Gastroesophageal sphincter (tissue), 4 donors: Measurements from ENCODE around the gene RAB18. TPM values are rescaled to one million over a fixed set of nuclear protein-coding genes. Genes with fewer than 3 reads are reported as not detected.

ENCODE experiments used
- ATAC-seq: fragments of 150-250 bp; one replicate; pipeline ENCODE4 v1.9.1; 2016; ENCODE audit warnings: mild to moderate bottlenecking, moderate library complexity
- H3K27ac ChIP-seq, 4 donors: fragments of 200-600 bp; sonication (generic) in 3 of 4; 1 replicate in 3 of 4; 2 replicates in 1 of 4; pipeline ENCODE4 v1.5.1; 2016 to 2019
- H3K27me3 ChIP-seq: fragments of 200-600 bp; sonication (generic); one replicate; pipeline ENCODE4 v1.5.1; 2019
- H3K36me3 ChIP-seq, 2 donors: fragments of 200-600 bp; sonication (generic); one replicate each; pipeline ENCODE4 v1.5.1; 2019; ENCODE audit warnings: control low read depth in 1 of 2
- H3K4me1 ChIP-seq, 3 donors: fragments of 200-600 bp; sonication (generic); 1 replicate in 2 of 3; 2 replicates in 1 of 3; pipeline ENCODE4 v1.5.1; 2016 to 2019; ENCODE audit warnings: control low read depth in 2 of 3
- H3K4me3 ChIP-seq, 2 donors: fragments of 200-600 bp; sonication (generic); one replicate each; pipeline ENCODE4 v1.5.1; 2019; ENCODE audit warnings: mild to moderate bottlenecking in 1 of 2, moderate library complexity in 1 of 2
- H3K9me3 ChIP-seq, 3 donors: fragments of 200-600 bp; sonication (generic); one replicate each; pipeline ENCODE4 v1.5.1; 2017 to 2019; ENCODE audit warnings: control low read depth in 2 of 3
- CTCF ChIP-seq, 4 experiments: fragments of 200-600 bp in 2 of 4; fragments of 450-650 bp in 2 of 4; sonication (generic) in 1 of 4; IDR thresholded peaks; one replicate each; pipeline ENCODE4 v1.5.1; 2017 to 2019; ENCODE audit warnings: antibody characterized with exemption in 4 of 4, mild to moderate bottlenecking in 2 of 4, moderate library complexity in 2 of 4
- EP300 ChIP-seq: sonication (generic); formaldehyde crosslinking; IDR thresholded peaks from one replicate; pipeline ENCODE4 v1.6.1; 2017; ENCODE audit warnings: antibody characterized with exemption, mild to moderate bottlenecking
- POLR2A ChIP-seq, 2 donors: fragments of 450-650 bp; IDR thresholded peaks; one replicate each; pipeline ENCODE4 v1.6.1; 2017; ENCODE audit warnings: antibody characterized with exemption in 2 of 2, mild to moderate bottlenecking in 2 of 2, moderate library complexity in 1 of 2
- POLR2AphosphoS5 ChIP-seq: sonication (generic); formaldehyde crosslinking; IDR thresholded peaks from one replicate; pipeline ENCODE4 v1.6.1; 2017; ENCODE audit warnings: antibody characterized with exemption
- WGBS, 2 donors: methylation state at CpG; one replicate each; pipeline ENCODE4 v1.1.5; 2018; ENCODE audit warnings: low coverage in 1 of 2; 5-methylcytosine and 5-hydroxymethylcytosine counted together
- total RNA-seq, 4 donors: library from RNA; depleted of rRNA; stranded (reverse); fragments of >200 nt; gene quantifications; one replicate each; pipeline ENCODE4 v1.1.0, GENCODE V29; 2016

RAB18 gene
- total RNA-seq, 4 donors from 2014 or later: 40.5 to 104 (median 77.5) TPM

GRCh38 chr10:27490807-27491206, 13.3 kb upstream of the RAB18 start:
- no peaks in the 10 kb centered on the region for H3K4me1 ChIP-seq
- peaks cover 19% of the 10 kb centered on the region for H3K27me3 ChIP-seq
- peaks cover 0 to 11% (median 2%) of the 10 kb centered on the region in 3 donors for H3K9me3 ChIP-seq
- no peak for ATAC-seq
- no peak overlapping the region for H3K4me3 ChIP-seq
- H3K36me3 ChIP-seq: no peaks in the 10 kb centered on the region
- no peak overlapping the region for H3K27ac ChIP-seq
- TF ChIP-seq EP300 (no peak), CTCF (IDR thresholded peaks at IDR 0.05) (no peak), POLR2A (IDR thresholded peaks at IDR 0.05) (no peak), POLR2AphosphoS5 (no peak)
- WGBS, 2 donors: 64% methylated on average over 1 of the region's 1 CpG; no CpG with 5 or more reads in 1 of the 2 donors

- peaks cover 7% of the 10 kb centered on the region for H3K27me3 ChIP-seq
- no peak for ATAC-seq
- 89% methylated on average over 1 of the region's 1 CpG; no CpG with 5 or more reads in 1 of the 2 donors for WGBS, 2 donors
- TF ChIP-seq POLR2AphosphoS5: no peak
- TF ChIP-seq POLR2A (IDR thresholded peaks at IDR 0.05): no peak
- TF ChIP-seq CTCF (IDR thresholded peaks at IDR 0.05): no peak
- no peak for TF ChIP-seq EP300
- no peak overlapping the region for H3K4me3 ChIP-seq
- H3K4me1 ChIP-seq: no peaks in the 10 kb centered on the region
- peaks cover 0 to 11% (median 2%) of the 10 kb centered on the region in 3 donors for H3K9me3 ChIP-seq
- H3K27ac ChIP-seq: no peak overlapping the region
- H3K36me3 ChIP-seq: no peaks in the 10 kb centered on the region
These were observed 9.8 kb upstream of the RAB18 start for GRCh38 chr10:27494116-27494805.

- WGBS, 2 donors: 44 to 80% methylated on average over 2 to 3 of the region's 4 CpGs
- Histone ChIP-seq H3K9me3 (peaks cover 0 to 6% (median 0%) of the 10 kb centered on the region in 3 donors), H3K27ac (no peak overlapping the region), H3K4me3 (no peak overlapping the region), H3K36me3 (no peaks in the 10 kb centered on the region), H3K4me1 (no peaks in the 10 kb centered on the region), H3K27me3 (no peaks in the 10 kb centered on the region)
- ATAC-seq: no peak
- TF ChIP-seq EP300 (no peak), POLR2AphosphoS5 (no peak), CTCF (IDR thresholded peaks at IDR 0.05) (no peak), POLR2A (IDR thresholded peaks at IDR 0.05) (no peak)
These were observed 8.0 kb upstream of the RAB18 start for GRCh38 chr10:27496137-27496536.

GRCh38 chr10:27500096-27500495, 4.0 kb upstream of the RAB18 start:
- no peak overlapping the region for H3K4me3 ChIP-seq
- H3K27me3 ChIP-seq: no peaks in the 10 kb centered on the region
- TF ChIP-seq POLR2A (IDR thresholded peaks at IDR 0.05): no peak
- TF ChIP-seq CTCF (IDR thresholded peaks at IDR 0.05): no peak
- no peak for TF ChIP-seq EP300
- no peak for TF ChIP-seq POLR2AphosphoS5
- no peak overlapping the region for H3K27ac ChIP-seq
- H3K9me3 ChIP-seq: no peaks in the 10 kb centered on the region
- H3K36me3 ChIP-seq: no peaks in the 10 kb centered on the region
- ATAC-seq: no peak
- peaks cover 0 to 9% (median 0%) of the 10 kb centered on the region in 3 donors for H3K4me1 ChIP-seq

DNA sequence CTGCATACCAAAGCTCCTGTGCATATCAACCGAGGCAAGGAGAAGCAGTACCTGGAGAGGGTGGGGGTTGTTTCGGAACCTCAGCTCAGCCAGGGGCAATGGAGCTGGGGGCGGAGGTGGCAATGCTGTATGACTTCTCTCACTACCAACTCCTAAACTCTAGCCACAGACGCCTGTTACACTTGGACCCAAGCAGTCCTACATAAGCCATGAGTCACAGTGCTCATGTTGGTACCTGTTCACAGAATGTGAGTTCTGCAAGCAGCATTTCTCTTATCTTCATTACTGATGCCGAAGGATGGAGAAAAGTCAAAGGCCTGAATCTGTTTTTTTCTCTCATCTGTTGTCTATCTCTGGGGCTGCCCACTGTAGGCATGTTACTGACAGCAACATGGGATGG, 3.2 kb upstream of the RAB18 start:
- no peaks in the 10 kb centered on the region for H3K36me3 ChIP-seq
- WGBS, 2 donors: 42 to 71% methylated on average over 2 to 4 of the region's 5 CpGs

More for the DNA sequence above, 3.2 kb upstream of the RAB18 start:
- no peaks in the 10 kb centered on the region for H3K27me3 ChIP-seq
- H3K4me1 ChIP-seq: peaks cover 3 to 17% (median 7%) of the 10 kb centered on the region in 3 donors
- no peaks in the 10 kb centered on the region for H3K9me3 ChIP-seq
- ATAC-seq: no peak
- TF ChIP-seq EP300 (no peak), CTCF (IDR thresholded peaks at IDR 0.05) (no peak), POLR2A (IDR thresholded peaks at IDR 0.05) (no peak), POLR2AphosphoS5 (no peak)
- H3K4me3 ChIP-seq: no peak overlapping the region
- no peak overlapping the region for H3K27ac ChIP-seq
